ENCODE measurements around the gene FAM219A.

The FAM219A gene

DNA sequence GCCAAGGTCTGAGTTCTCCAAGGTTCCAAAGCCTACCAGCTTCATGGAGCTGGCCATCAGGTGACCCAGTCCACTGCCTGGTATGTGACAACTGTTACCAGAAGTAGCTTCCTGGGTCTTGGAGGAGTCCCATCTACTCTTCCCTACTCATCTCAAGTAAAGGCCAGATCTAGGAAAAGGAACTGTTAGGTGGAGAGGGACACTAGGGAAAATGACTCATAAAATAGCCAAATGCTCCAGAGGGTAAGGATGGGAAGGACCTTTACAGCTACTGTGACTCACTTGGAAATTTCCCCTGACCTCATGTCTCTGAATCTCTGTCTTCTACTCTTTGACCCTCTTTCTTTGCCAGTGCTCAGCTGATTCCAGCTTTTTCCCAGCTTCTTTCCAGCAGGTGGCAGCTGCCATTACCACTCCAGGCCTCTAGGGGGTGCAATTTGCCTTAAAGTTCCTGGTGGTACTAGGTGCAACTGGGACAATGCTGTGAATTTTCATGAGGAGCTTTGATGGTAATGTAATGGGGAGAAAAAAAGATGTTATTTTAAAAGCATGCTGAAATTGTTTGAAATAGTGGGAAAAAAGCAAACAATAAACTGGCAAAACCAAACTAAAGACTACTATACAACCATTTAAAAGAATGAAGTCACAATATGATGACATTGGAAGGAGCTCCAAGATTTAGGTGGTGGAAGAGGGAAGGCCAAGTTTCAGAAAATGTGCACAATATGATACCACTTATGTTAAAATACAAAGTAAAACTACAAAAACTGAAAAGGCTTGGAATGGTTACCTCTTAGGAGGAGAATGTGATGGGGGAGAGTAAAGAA lies 54.6 kb downstream of the FAM219A start:
- peak in 43 of 56 donors; percentile 4 to 81 (median 42) for DNase-seq

DNA sequence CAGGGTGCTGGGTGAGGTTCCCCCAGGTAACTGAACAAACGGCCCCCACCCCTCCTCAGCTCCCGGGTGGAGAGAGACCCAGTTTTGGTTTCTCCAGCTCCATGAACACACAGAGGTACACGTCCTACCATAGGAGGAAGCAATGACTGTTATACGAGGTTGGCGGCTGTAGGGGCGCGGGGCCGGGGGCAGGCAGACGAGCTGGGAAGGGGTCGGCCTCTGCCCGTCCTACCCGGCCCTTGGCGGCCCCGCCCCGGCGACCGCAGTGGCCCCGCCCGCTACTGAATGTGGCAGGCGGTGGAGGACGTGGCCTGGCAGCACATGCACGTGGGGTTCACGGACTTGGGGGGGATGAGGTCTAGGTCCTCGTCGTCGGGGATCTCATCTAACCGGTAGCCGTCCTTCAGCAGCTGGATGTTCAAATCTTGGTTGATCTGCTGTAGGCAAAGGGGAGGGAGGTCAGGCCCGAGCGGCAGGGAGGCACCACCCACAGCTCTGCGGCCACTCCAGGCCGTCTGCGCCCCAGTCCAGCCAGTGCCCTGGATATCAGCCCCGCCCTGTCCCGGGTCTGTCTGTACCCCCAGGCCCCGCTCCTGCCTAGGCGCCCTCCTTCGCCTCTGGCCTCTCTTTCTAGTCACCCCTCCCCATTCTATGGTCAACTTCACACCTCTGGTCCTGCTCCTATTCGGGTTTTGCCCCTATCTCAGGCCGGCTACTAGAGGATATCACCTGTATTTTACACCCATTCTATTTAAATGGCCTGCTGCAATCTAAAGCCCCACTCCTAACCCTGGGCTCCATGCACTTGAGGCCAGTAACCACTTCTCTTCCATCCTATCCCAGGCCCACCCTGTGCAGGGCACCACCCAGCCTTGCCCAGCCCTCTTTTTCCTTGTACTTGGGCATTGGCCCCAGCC lies 57.4 kb downstream of the FAM219A start:
- DNase-seq: no peak

DNA sequence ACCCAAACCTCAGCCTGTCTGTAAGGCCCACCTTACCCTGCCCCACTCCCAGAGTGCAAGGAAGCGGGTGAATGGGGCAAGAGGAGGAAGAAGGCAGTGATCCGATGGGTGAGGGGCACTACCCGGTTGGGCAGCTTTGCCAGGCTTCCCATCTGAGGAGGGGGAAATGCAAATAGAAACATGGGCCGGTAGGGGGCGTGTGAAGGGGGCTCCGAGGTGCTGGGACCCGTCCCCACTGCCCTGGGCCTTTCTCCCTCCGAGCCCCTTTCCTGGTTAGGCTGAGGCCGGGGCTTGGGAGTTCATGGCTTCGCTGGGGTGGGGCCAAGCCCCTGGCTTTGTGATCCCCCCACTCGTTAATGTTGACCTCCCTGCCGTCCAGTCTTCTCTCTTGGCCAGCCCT lies 58.1 kb downstream of the FAM219A start:
- no peak for DNase-seq

DNA sequence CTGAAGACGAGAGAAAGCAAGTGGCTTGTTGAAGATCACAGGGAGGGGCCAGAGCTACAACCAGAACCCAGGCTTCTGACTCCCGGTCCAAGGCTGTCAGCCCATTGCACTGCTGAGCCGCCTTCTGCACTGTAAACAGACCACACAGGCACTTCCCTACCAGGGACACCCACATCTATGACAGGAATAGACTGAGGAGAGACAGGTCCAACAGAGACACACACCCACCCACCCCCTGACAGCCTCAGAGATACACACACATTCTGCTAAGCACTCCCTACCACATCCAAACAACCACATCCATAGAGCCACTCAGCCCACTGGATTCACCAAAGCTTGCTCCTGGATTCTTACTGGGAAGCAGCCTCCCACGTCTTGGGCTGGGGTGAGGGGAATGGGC lies 58.6 kb downstream of the FAM219A start:
- peak in 2 of 56 donors; percentile 8 to 27 for DNase-seq

DNA sequence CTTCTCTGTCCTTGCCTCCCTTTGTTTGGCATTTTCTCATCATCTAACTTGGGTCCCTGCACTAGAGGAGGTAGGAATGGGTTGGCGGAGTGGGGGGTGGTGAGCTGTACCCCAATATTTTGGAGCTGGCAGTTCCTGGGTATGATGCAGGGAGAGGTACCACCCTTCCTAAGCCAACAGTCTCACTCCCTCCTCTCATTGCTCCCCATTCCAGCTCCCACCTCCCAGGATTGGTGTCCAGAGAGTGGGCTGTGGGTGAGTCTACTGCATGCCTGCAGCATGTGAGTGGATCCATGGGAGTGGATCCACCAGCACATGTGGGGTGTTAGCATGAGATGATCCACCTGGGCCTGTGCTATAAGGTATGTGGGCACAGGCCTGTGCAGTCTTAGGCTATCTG lies 59.5 kb downstream of the FAM219A start:
- no peak for DNase-seq

DNA sequence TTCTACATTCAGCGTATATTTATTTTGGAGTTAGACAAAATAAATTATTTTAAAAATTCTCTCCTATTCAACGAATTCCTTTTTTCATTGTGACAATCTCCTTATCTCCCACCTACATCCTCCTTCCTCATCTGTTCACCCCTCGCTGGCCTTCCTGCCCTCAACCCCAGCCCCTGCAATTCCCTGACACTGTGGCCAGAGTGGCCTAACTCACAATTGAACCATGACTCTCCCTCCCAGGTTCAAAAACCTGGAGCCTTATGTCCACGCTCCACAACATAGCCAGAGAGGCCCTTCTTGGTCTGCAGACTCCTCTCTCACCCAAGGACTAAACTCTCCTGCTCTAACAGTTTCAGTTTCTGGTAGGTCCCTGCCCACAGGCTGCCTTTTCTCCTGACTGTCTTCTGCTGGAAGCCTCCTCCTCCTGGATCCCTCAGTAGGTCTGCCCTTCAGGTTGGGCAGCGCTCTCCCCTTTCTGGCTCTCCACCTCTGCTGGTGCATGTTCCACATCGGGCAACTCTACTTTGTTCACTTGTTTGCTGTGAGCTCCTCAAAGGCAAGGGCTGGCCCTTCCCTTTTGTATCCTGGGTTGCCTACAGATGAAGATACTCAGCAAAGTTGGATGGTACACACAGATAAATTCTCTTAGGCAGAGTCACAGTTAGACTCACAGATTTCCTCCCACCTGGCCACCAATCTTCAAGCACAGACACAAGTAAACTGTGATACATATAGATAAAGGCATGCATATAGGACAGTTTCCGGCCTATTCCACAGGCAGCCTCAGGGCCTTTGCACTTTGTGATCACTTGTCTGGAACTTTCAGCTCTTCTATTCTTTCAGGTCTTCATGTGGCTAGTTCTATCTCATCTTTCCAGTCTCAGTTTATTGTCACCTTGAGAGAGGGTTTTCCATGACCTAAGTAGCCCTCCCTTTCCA lies 61.8 kb downstream of the FAM219A start:
- no peak for DNase-seq

DNA sequence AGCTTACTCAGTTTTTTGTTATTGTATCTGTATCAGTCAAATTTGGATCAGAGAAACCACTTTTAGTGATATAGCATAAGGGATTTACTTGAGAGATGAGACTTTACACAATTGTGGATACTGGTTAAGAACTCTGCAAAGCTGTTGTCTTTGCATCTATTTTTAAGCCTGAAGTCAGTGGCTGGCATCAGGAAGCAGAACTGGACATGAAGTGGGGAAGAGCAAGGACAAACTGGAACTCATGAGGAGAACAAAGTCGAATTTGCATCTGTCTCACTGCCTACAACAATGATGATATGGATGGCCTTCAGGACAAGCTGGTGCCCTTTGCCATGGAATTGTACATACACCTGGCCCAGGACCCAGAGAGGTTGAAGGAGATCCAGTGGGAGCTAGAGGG lies 65.9 kb downstream of the FAM219A start:
- no peak for DNase-seq

DNA sequence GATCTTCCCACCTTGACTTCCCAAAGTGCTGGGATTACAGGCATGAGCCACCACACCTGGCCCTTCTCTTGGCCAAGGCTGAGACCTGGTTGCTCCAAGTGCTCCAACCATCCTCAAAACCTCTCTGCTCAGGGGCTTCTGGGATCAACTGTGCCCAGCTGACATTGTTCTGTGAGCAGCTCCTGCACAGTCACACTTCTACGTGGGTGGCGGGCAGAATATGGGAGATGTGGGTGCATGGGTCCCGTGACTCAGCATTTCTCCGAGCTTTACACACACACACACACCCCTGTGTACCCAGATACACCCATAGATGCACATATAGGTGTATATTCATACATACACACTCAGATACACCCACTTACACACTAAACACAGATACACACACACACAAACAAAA lies 71.1 kb downstream of the FAM219A start:
- DNase-seq: no peak

DNA sequence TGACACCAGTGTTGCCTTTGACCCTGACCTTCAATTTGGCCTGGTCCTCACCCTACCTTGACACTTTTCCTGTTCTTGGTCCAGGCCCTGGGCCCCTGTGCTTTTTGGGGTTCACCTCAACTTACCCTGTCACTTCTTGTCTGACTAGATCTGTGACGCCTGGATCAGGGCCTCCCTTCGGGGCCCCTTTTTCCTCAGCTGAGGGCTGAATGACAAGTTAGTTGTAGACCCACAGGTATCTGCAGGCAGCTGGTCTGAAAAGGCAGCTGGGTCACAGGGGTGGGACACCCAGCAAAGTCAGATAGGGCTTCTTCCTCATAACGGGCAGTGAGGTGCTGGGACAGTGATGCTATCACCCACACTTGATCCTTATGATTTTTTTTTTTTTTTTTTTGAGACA lies 71.7 kb downstream of the FAM219A start:
- no peak for DNase-seq

DNA sequence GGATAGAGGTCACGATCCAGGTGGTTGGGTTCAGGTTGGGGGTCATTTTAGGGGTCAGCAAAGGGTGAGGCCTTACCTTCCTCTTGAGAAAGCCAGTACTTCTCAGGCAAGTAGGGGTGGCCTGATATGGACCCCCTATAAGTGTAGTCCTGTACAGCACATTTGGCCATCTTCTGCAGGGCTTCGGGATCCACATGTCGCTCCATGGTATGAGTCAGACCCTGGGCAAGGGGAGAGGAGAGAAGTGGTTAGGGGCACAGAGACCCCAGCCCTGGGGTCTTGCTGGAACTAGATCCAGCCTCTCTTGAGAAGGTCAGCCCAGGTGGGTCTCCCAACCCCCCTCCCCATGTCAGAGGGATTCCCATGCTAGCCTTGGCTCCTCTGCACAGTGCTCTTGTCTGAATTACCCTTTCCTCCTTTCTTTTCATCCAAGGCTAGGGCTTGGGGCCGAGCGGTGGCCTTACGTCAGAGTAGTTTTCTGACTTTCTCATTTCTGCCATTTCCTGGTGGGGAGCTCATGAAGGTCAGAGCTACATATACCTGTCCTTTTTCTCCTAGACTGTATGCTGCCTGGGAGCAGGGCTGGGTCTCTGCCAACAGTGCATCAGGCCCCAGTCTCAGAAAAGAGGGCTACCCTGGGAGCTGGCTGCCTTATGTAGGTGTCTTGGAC lies 72.7 kb downstream of the FAM219A start:
- DNase-seq: no peak

DNA sequence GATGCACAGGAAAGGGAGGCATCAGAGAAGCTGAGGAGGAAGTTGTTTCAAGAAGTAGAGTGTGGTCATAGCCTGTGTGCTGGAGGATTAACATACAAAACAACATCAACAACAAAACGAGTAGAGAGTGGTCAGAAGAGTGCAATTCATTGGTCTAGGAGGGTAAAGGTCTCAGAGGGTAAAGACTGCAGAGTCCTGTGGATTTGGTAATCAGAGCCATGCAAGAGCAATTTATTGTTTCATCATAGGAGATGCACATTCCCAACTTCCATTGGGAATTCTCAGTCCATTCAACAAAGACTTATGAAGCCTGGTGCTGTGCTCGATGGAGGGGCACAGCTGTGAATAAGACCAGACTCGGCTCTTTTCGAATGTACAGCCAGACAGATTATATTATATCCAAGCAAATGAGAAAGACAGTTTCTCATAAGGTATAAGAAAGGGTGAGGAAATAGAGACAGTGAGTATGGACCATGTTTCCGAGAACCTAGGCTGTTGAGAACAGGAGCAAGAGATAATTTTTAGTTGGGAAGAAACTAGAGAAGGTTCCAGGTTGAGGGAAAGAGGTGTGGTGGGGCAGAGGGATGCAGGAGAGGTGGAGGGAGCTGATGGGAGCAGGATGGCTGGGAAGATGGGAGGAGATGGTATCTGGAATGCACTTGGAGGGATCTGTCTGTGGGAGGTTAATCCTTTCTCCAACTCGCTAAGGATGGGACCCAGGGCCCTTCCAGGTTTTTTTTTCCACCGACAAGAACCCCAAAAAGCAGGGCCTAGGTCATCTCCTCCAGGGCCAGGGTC lies 73.8 kb downstream of the FAM219A start:
- no peak for DNase-seq

DNA sequence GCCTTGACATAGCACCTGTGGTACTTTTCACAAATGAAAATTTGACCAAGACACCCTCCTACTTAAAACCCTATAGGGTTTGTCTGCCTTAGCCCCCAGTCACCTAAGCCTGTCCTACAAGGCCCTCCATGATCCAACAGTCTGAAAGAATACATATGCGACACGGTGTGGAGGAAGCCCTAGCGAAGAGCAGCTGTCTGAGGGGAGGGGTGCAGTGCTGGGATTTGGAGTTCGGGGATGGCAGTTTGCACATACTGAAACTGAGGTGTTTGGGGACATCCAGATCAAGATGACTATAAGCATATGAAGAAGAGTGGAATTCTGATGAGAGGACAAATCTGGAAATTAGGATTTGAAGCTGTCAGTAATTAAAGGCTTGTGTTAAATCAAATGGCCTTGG lies 74.5 kb downstream of the FAM219A start:
- DNase-seq: no peak

DNA sequence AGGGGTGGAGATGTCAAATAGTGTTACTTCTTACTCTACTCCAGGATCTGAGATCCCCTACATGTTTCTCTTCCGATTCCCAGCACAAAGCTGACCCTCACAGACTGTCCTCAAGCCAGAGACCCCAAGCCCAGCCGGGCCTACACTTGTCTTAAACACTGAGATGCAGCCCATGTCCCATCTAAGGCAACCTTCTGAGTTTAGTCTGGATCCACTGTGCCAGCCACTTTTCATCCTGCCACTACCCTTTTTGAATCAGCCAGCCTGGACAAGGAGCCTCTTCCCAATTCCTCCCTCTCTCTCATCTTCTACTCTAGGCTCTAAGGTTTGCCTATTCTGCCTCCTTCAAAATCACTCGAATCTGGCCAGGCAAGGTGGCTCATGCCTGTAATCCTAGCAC lies 75.5 kb downstream of the FAM219A start:
- no peak for DNase-seq

DNA sequence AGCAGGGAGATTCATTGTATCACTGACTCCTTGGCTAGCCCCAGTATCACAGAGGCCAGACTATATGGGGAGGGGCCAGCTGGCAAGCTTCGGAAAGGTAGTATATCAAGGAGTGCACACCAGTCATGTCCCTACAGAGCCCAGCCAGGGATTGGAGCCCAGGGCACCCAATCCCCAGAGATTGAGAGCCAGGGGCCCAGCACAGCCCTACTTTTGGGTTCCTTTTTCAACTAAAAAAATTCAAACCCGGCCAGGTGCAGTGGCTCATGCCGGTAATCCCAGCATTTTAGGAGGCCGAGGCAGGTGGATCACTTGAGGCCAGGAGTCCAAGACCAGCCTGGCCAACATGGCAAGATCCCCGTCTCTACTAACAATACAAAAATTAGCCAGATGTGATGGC lies 76.3 kb downstream of the FAM219A start:
- no peak for DNase-seq

DNA sequence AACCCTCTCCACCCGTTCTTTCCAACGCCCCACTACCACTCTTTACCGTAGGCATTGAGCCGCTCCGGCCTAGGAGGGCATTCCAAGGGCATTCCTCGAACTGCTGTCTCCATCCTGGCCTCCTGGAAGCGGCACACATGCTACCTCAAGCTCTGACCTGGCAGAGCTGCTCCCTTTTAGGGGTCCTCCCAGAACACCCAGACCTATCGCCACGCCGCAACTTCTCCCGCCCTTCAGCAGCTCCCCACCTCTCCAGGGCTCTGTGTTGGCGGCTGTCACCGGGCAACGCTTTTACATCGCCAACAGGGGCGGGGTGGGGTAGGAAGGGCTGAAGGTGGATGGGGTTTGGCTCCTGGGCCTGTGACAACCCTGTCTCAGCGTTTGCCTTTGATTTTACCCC lies 77.0 kb downstream of the FAM219A start:
- peak in 12 of 56 donors; percentile 20 to 41 (median 28) for DNase-seq

DNA sequence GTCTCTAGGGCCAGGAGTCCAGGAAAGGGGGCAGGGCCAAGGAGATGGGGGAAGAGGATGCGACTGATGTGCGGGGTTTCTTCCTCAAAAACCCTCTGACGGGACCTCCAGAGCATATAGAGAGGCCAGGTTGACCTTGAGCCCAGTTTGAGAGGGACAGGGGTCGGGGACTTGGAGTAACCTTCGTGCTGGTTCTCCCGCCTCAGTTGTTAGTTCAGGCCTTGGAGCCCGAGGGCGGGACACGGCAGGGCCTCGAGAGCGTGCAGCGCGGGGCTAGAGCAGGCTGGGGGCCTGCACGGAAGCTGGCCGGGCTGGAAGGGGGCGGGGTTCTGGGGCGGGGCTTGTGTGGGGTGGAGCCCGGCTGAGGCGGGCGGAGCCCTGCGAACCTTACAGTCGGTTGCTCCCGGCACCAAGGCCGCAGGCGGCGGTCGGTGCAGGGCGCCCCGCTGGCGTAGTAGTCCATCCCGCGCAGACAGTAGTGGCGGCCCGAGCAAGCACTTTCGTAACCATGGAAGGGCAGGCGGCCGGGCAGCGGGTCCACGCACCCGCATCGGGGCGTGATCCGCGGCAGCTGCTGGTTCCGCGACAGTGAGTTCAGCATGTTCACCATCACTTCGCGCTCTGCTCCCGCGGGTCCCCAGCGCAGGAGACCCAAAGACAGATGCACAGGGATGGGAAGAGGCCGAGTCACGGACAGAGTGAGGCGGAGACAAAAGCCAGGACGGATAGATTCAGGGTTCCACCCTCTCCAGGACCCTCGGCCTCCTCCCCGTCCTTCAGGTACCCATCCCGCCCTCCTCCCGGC lies 77.7 kb downstream of the FAM219A start:
- DNase-seq: peak in 51 of 56 donors; percentile 14 to 84 (median 65)

DNA sequence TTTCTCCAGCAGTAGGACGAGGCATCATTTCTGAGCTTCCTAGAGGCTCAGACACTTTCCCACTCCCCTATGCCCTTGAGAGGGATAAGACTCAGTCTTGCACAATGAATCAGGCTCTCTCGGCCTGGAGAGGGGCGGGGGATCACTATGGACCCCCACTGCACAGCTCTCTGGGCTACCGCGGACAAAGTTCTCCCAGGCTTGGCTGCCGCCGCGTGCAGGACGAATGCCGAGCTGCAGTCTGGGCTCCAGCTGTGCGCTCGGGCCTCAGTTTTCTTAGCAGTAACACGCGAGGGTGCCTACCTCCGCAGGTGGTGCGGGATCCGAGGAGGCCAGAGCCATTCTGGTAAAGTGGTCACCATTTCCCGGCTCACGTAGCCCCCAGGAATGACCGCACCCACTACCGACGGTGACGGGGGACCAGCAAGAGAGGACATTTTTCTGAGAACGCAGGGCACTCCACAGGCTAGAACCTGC lies 78.3 kb downstream of the FAM219A start:
- DNase-seq: no peak

DNA sequence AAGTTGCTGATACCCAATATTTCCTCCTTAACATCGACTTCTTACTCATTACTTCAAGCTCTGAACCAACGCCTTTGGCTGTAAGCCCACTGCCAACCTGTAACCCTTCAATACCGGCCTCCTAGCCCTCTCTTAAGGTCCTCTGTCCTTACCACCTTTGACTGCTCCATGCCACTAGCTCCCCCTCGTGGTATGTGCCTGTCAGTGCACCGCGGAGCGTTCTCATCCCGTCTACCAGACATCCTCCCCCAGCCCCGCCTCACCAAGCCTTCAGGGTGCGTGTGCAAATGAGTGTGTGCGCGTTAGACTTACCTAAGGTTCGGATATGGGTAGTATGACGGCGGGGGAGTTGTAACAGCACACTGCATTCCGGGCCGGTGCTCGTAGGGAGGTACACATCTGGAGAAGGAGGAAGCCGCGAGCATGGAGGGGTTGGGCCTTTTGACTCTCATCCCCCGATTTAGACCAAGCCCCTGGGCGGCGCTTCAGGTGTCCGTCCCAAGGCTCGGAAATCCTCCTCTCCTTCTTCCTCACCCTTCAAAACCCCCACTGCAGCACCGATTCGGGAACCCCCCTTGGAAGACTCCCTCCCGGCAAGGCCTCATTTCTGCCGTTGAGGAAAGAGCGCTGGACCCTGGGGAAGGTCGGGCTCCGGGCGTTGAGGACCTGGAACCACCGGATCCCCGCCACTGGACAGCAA lies 78.9 kb downstream of the FAM219A start:
- peak in 52 of 56 donors; percentile 17 to 88 (median 66) for DNase-seq

All from amygdala (tissue), 56 donors.